OCI-LY3 (cell line): Measurements from ENCODE around the gene KCNH6.

Source experiments
- CTCF ChIP-seq: fragments of 200-600, 300-600 bp; sonication (generic); IDR thresholded peaks from 2 replicates; pipeline ENCODE4 v1.5.1; 2014; ENCODE audit warnings: antibody characterized with exemption, low read length, low read depth
- EZH2phosphoT487 ChIP-seq: fragments of 200-600 bp; shearing (Covaris generic); IDR thresholded peaks from 2 replicates; pipeline ENCODE4 v1.6.1; 2018; ENCODE audit warnings: antibody characterized with exemption, mixed run types, low read depth

GRCh38 chr17:63491413-63491812, 31.7 kb upstream of the KCNH6 start:
- TF ChIP-seq CTCF: no peak
- no peak for TF ChIP-seq EZH2phosphoT487
